Neuronal stem cell (in vitro differentiated cells): ENCODE results near the gene PSORS1C2.
"Not testable (repeated sequence)": the region's sequence is repeated elsewhere in the genome, so short reads cannot be mapped to it uniquely, and the experiment has no call there.

ENCODE experiments used
- DNase-seq: peaks from one replicate; pipeline ENCODE4 v3.0.0-alpha.2; 2013; ENCODE audit warnings: low spot score
- H2AFZ ChIP-seq: one replicate; pipeline ENCODE4 v1.6.1; 2013; ENCODE audit warnings: mild to moderate bottlenecking, low read length, inconsistent platforms
- H2AK5ac ChIP-seq: 2 replicates; pipeline ENCODE4 v1.6.1; 2013; ENCODE audit warnings: low read depth, mild to moderate bottlenecking, inconsistent platforms, low read length, moderate library complexity, mixed read lengths
- H2BK120ac ChIP-seq: 2 replicates; pipeline ENCODE4 v1.6.1; 2013; ENCODE audit warnings: low read depth, mild to moderate bottlenecking, inconsistent platforms, low read length, moderate library complexity, mixed read lengths
- H2BK12ac ChIP-seq: one replicate; pipeline ENCODE4 v1.6.1; 2013; ENCODE audit warnings: low read length, inconsistent platforms
- H2BK15ac ChIP-seq: 2 replicates; pipeline ENCODE4 v1.6.1; 2013; ENCODE audit warnings: mild to moderate bottlenecking, low read length, inconsistent platforms, mixed read lengths
- H2BK5ac ChIP-seq: one replicate; pipeline ENCODE4 v1.6.1; 2013; ENCODE audit warnings: inconsistent platforms, mild to moderate bottlenecking, low read length, moderate library complexity
- H3K14ac ChIP-seq: one replicate; pipeline ENCODE4 v1.6.1; 2013; ENCODE audit warnings: low read length, inconsistent platforms
- H3K18ac ChIP-seq: 2 replicates; pipeline ENCODE4 v1.6.1; 2013; ENCODE audit warnings: low read length, inconsistent platforms
- H3K23ac ChIP-seq: 2 replicates; pipeline ENCODE4 v1.6.1; 2013; ENCODE audit warnings: low read depth, mild to moderate bottlenecking, mixed read lengths, low read length, inconsistent platforms; ENCODE audit not compliant: poor library complexity
- H3K27ac ChIP-seq: replicated peaks from 3 replicates; pipeline ENCODE4 v1.5.1; 2013; ENCODE audit warnings: low read length, inconsistent platforms
- H3K27me3 ChIP-seq, 3 experiments: 2 replicates each; pipeline ENCODE4 v1.6.1; 2013; ENCODE audit warnings: low read length in 3 of 3, mild to moderate bottlenecking in 2 of 3, inconsistent platforms in 1 of 3, low read depth in 1 of 3, mixed read lengths in 1 of 3, moderate library complexity in 1 of 3; ENCODE audit not compliant: control insufficient read depth in 3 of 3, insufficient read depth in 3 of 3
- H3K36me3 ChIP-seq, 2 donors: replicated peaks in 1 of 2; 2 replicates each; pipeline ENCODE4 v1.6.1; 2013; ENCODE audit warnings: low read length in 2 of 2; ENCODE audit not compliant: control insufficient read depth in 2 of 2, insufficient read depth in 2 of 2
- H3K4ac ChIP-seq: 2 replicates; pipeline ENCODE4 v1.6.1; 2013; ENCODE audit warnings: inconsistent platforms, mild to moderate bottlenecking, low read length, moderate library complexity
- H3K4me1 ChIP-seq, 2 donors: 1 replicate in 1 of 2; 2 replicates in 1 of 2; pipeline ENCODE4 v1.6.1; 2013; ENCODE audit warnings: low read length in 2 of 2, low read depth in 1 of 2; ENCODE audit not compliant: control insufficient read depth in 2 of 2, insufficient read depth in 1 of 2
- H3K4me2 ChIP-seq: one replicate; pipeline ENCODE4 v1.6.1; 2013; ENCODE audit warnings: mild to moderate bottlenecking, low read length, inconsistent platforms; ENCODE audit not compliant: insufficient read depth, poor library complexity, severe bottlenecking
- H3K4me3 ChIP-seq, 2 donors: 2 replicates each; pipeline ENCODE4 v1.5.1; 2013; ENCODE audit warnings: low read length in 2 of 2, mild to moderate bottlenecking in 2 of 2, inconsistent platforms in 1 of 2, moderate library complexity in 1 of 2
- H3K79me1 ChIP-seq: one replicate; pipeline ENCODE4 v1.6.1; 2013; ENCODE audit warnings: low read depth, mild to moderate bottlenecking, inconsistent platforms, low read length, moderate library complexity
- H3K9ac ChIP-seq: one replicate; pipeline ENCODE4 v1.6.1; 2013; ENCODE audit warnings: mild to moderate bottlenecking, low read depth, low read length, inconsistent platforms; ENCODE audit not compliant: poor library complexity
- H3K9me3 ChIP-seq, 2 donors: replicated peaks in 1 of 2; 2 replicates each; pipeline versions ENCODE3 to v1.6.1; 2013; ENCODE audit warnings: low read length in 2 of 2, mild to moderate bottlenecking in 2 of 2, inconsistent platforms in 1 of 2, low read depth in 1 of 2, mixed read lengths in 1 of 2, moderate library complexity in 1 of 2; ENCODE audit not compliant: control insufficient read depth in 2 of 2, insufficient read depth in 1 of 2
- H4K8ac ChIP-seq: one replicate; pipeline ENCODE4 v1.6.1; 2013; ENCODE audit warnings: low read depth, mild to moderate bottlenecking, inconsistent platforms, low read length, moderate library complexity
- H4K91ac ChIP-seq: one replicate; pipeline ENCODE4 v1.6.1; 2013; ENCODE audit warnings: low read length, low read depth, mild to moderate bottlenecking, inconsistent platforms; ENCODE audit not compliant: poor library complexity
- WGBS, 2 donors: extraction: QIAGEN DNeasy Blood & Tissue Kit; methylation state at CpG; one replicate each; pipeline ENCODE4 v1.1.7; 2013; ENCODE audit warnings: missing lambda C conversion rate in 2 of 2, mixed read lengths in 1 of 2; ENCODE audit not compliant: insufficient read length in 2 of 2, insufficient replicate concordance in 1 of 2; ENCODE audit errors: extremely low coverage in 2 of 2; 5-methylcytosine and 5-hydroxymethylcytosine counted together

The PSORS1C2 gene

DNA sequence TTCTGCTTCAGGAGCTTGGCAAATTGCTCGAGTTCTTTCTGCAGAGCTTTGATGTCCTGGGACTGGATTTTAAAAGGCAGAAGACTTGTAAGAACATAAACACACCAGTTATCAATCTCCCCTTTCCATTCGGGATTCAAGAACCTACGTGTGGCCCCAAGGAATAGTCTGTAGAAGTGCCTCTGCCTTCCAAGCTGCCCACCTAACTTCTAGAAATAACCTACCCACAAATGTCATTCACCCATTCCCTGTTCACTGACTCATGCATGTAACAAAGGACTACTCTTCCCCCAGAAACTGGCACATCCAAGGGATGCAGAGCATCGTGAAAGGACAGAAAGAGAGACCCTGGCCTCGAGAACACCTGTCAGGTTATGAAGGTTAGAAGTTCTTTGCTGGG, 27.1 kb upstream of the PSORS1C2 start:
- H3K4ac ChIP-seq = no peak overlapping the region
- no peak overlapping the region for H3K4me3 ChIP-seq
- peaks cover 0 to 2% (median 0%) of the 10 kb centered on the region in 3 experiments for H3K27me3 ChIP-seq
- no peak overlapping the region for H3K9ac ChIP-seq
- H3K4me2 ChIP-seq = no peak overlapping the region
- H2BK5ac ChIP-seq = no peak overlapping the region
- H2BK120ac ChIP-seq = no peak overlapping the region
- H2AFZ ChIP-seq = no peak overlapping the region
- no peak overlapping the region for H3K27ac ChIP-seq
- no peak overlapping the region for H3K23ac ChIP-seq
- no peak overlapping the region for H2BK12ac ChIP-seq
- no peak for DNase-seq
- no peak overlapping the region for H3K18ac ChIP-seq
- H2BK15ac ChIP-seq = no peak overlapping the region
- H3K14ac ChIP-seq = no peak overlapping the region
- no peak overlapping the region for H4K91ac ChIP-seq
- no peaks in the 10 kb centered on the region for H3K4me1 ChIP-seq
- no peak overlapping the region for H4K8ac ChIP-seq
- H3K79me1 ChIP-seq = no peaks in the 10 kb centered on the region
- H3K9me3 ChIP-seq = no peaks in the 10 kb centered on the region
- WGBS, 2 donors = no CpG with 5 or more reads among the region's 5 CpGs
- H2AK5ac ChIP-seq = no peak overlapping the region
- H3K36me3 ChIP-seq = peaks cover 0 to 23% of the 10 kb centered on the region in 2 donors

DNA sequence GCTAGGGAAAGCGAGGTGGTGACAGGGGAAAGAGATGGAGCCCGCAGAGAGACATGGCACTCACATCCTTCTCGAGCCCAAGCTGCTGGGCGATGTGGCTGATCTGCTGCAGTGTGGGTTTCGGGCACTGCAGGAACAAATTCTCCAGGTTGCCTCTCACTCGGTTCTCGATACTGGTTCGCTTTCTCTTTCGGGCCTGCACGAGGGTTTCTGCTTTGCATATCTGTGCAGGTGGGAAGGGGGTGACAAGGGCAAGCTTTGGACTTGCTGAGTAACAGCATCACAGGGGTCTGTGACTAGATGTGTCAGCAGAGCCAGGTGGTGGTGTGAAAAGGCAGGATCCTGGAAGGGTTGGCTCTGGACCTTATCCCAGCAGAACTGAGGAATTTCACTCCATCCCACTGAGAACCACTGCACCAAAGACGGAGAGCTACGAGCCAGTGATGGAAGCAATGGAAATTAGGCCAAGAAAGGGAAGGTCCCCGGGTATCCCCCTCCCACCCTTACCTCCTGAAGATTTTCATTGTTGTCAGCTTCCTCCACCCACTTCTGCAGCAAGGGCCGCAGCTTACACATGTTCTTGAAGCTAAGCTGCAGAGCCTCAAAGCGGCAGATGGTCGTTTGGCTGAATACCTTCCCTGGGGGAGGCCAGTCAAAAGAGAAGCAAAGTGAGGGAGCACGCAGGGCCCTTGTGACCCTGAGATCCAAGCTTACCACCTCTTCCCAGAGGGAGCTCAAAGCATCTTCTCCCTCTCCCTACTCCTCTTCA, 26.4 kb upstream of the PSORS1C2 start:
- H3K4me2 ChIP-seq, H2BK5ac ChIP-seq, H2AFZ ChIP-seq, H2BK120ac ChIP-seq, H2BK12ac ChIP-seq, H3K27me3 ChIP-seq, H3K4me1 ChIP-seq, H3K79me1 ChIP-seq, H3K4me3 ChIP-seq, H3K23ac ChIP-seq, H4K8ac ChIP-seq, H4K91ac ChIP-seq, H3K27ac ChIP-seq, H3K9ac ChIP-seq, H3K4ac ChIP-seq, DNase-seq, H3K14ac ChIP-seq, H3K9me3 ChIP-seq, H2AK5ac ChIP-seq, H2BK15ac ChIP-seq, H3K18ac ChIP-seq: not testable (repeated sequence)
- peaks cover 0 to 23% of the 10 kb centered on the region in 2 donors for H3K36me3 ChIP-seq
- WGBS, 2 donors = no CpG with 5 or more reads among the region's 17 CpGs

DNA sequence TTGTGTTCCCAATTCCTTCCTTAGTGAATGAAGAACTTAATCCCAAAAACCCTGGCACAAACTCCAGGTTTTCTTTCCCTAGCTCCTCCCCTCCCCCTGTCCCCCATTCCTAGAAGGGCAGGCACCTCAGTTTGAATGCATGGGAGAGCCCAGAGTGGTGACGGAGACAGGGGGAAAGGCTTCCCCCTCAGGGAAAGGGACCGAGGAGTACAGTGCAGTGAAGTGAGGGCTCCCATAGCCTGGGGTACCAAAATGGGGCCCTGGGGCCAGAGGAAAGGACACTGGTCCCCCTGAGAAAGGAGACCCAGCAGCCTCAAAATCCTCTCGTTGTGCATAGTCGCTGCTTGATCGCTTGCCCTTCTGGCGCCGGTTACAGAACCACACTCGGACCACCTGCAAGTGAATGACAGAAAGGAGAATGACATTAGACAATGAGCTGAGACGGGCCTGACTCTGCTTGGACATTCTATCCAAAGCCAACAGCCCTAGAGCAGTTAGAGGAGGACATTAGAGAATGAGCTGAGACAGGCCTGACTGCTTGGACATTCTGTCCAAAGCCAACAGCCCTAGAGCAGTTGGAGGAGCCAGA, 25.7 kb upstream of the PSORS1C2 start:
- not testable (repeated sequence) for H2BK12ac ChIP-seq, H3K4me2 ChIP-seq, H3K27ac ChIP-seq, H3K4me1 ChIP-seq, H3K23ac ChIP-seq, H2BK5ac ChIP-seq, H2AFZ ChIP-seq, H4K8ac ChIP-seq, H3K14ac ChIP-seq, H3K4me3 ChIP-seq, H3K27me3 ChIP-seq, H3K18ac ChIP-seq, H4K91ac ChIP-seq, H3K79me1 ChIP-seq, DNase-seq, H3K9me3 ChIP-seq, H2BK15ac ChIP-seq, H2AK5ac ChIP-seq, H2BK120ac ChIP-seq, H3K9ac ChIP-seq, H3K4ac ChIP-seq
- peaks cover 0 to 26% of the 10 kb centered on the region in 2 donors for H3K36me3 ChIP-seq
- WGBS, 2 donors = no CpG with 5 or more reads among the region's 9 CpGs

DNA sequence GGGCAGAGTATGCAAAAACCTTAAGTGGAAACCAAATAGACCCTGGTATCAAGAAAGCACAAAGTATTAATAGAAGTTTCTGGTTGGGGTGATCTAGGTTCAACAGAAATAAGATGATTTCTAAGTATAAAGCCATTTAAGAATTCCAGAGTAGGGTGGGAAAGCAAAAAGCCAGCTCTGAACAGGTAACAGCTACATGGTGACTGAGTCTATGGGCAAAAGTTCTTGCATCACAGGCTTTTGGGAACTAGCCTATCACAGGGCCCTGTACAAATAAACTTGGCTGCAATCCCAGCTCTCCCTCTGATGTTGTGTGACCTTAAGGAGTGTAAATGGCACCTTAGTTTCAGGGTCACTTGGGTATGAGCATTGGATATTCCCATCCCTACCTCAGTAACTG, 25.1 kb upstream of the PSORS1C2 start:
- no peak overlapping the region for H3K9ac ChIP-seq
- no peak overlapping the region for H3K14ac ChIP-seq
- no peak overlapping the region for H2BK5ac ChIP-seq
- no peaks in the 10 kb centered on the region for H3K79me1 ChIP-seq
- no peak overlapping the region for H3K18ac ChIP-seq
- H2BK120ac ChIP-seq = no peak overlapping the region
- no peak overlapping the region for H4K91ac ChIP-seq
- H3K4me3 ChIP-seq = no peak overlapping the region
- H3K9me3 ChIP-seq = no peaks in the 10 kb centered on the region
- H3K4ac ChIP-seq = no peak overlapping the region
- no peak overlapping the region for H3K4me2 ChIP-seq
- no peak for DNase-seq
- no peak overlapping the region for H2BK15ac ChIP-seq
- no peak overlapping the region for H3K23ac ChIP-seq
- no peak overlapping the region for H4K8ac ChIP-seq
- H2AK5ac ChIP-seq = no peak overlapping the region
- H2AFZ ChIP-seq = no peak overlapping the region
- H3K27ac ChIP-seq = no peak overlapping the region
- H3K36me3 ChIP-seq = peaks cover 0 to 26% of the 10 kb centered on the region in 2 donors
- peaks cover 5 to 8% of the 10 kb centered on the region in 2 donors for H3K4me1 ChIP-seq
- H2BK12ac ChIP-seq = no peak overlapping the region
- no peaks in the 10 kb centered on the region for H3K27me3 ChIP-seq
